ENCODE data around the gene BANF2. TPM values are rescaled to one million over a fixed set of nuclear protein-coding genes. Genes with fewer than 3 reads are reported as not detected.
"Not testable (repeated sequence)": the region's sequence is repeated elsewhere in the genome, so short reads cannot be mapped to it uniquely, and the experiment has no call there.

The BANF2 gene
- total and polyA plus RNA-seq, 12 donors: not detected

DNA sequence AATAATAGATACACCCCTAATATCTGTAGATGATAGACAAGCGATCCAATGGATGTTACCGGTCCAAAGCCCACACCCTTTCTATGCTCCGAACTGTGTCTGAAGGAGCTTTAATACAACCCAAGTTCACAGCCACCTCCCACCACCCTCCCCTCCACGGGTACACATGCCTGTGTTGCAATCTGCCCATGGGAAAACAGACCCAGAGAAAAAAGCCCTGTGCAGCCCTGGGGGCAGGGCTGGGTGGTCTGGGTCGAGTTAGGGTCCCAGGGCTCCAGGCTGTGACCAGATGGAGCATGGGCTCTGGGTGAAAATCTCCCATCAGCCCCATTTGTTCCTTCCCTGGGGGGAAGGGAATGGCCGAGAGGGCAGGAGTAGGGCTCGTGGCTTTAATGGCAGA is 65.8 kb downstream of the BANF2 start:
- no peak overlapping the region for H3K27ac ChIP-seq

DNA sequence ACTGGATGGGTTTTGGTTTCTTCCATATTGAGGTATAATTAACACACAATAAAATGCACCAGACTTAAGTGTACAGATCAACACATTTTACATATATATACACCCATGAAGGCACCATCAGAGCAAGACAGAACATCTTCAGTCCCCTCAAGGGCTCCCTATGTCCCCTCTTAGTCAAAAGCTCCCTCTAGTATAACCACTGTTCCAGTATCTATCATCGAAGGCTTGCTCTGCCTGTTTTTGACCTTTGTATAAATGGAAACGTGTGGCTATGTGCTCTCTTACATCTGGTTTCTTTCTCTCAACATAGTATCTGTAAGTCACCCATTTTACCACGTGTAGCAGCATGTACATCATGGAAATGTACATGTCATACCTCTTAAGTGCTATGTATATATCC is 66.5 kb downstream of the BANF2 start:
- 61 to 62% methylated on average over 3 of the region's 3 CpGs for whole genome bisulfite sequencing, 2 donors
- H3K9me3 ChIP-seq: no peaks in the 10 kb centered on the region
- no peak overlapping the region for H3K27ac ChIP-seq
- no peak for ATAC-seq
- no peak for DNase-seq
- no peaks in the 10 kb centered on the region for H3K27me3 ChIP-seq
- H3K4me3 ChIP-seq: no peak overlapping the region
- H3K4me1 ChIP-seq: no peaks in the 10 kb centered on the region
- intact Hi-C loops (cut with DNase I): no loop called here
- H3K36me3 ChIP-seq: no peaks in the 10 kb centered on the region
- TF ChIP-seq, protein P1, sequence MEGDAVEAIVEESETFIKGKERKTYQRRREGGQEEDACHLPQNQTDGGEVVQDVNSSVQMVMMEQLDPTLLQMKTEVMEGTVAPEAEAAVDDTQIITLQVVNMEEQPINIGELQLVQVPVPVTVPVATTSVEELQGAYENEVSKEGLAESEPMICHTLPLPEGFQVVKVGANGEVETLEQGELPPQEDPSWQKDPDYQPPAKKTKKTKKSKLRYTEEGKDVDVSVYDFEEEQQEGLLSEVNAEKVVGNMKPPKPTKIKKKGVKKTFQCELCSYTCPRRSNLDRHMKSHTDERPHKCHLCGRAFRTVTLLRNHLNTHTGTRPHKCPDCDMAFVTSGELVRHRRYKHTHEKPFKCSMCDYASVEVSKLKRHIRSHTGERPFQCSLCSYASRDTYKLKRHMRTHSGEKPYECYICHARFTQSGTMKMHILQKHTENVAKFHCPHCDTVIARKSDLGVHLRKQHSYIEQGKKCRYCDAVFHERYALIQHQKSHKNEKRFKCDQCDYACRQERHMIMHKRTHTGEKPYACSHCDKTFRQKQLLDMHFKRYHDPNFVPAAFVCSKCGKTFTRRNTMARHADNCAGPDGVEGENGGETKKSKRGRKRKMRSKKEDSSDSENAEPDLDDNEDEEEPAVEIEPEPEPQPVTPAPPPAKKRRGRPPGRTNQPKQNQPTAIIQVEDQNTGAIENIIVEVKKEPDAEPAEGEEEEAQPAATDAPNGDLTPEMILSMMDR (IDR thresholded peaks at IDR 0.05): no peak

More for the DNA sequence above, 65.8 kb downstream of the BANF2 start:
- WGBS, 2 donors: 83 to 86% methylated on average over 7 of the region's 7 CpGs
- Histone ChIP-seq H3K36me3 (no peaks in the 10 kb centered on the region), H3K4me1 (no peaks in the 10 kb centered on the region), H3K27me3 (no peaks in the 10 kb centered on the region), H3K4me3 (no peak overlapping the region), H3K9me3 (no peaks in the 10 kb centered on the region)
- ATAC-seq (peak in 1 of 8 donors; percentile 53), DNase-seq (no peak)
- intact Hi-C loops (cut with DNase I): no loop called here
- TF ChIP-seq, protein P1 (IDR thresholded peaks at IDR 0.05): no peak

DNA sequence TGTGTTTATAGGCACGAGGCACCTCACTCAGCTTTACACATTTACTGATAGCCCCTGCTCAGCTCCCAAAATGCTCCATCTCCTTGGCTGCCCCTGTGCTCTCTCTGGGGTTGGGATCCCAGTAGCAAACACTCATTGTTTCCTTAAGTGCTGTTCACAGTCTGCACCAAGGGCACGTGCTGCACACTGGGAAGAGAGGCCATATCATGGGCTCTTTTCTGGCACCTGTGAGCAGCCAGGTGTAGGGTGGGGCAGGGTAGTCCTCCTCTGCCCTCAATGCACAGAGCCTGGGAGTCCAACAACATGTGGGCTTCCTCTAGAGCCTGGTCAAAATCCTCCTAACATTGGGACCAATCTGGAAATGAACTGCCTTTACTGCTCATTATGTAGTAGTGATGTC is 67.9 kb downstream of the BANF2 start:
- H3K27me3 ChIP-seq: no peaks in the 10 kb centered on the region
- no peak for DNase-seq
- WGBS, 2 donors: 75 to 86% methylated on average over 2 of the region's 2 CpGs
- H3K36me3 ChIP-seq: no peaks in the 10 kb centered on the region
- TF ChIP-seq, protein P1 (IDR thresholded peaks at IDR 0.05): no peak
- no peak overlapping the region for H3K4me3 ChIP-seq
- no peaks in the 10 kb centered on the region for H3K4me1 ChIP-seq
- intact Hi-C loops (cut with DNase I): no loop called here
- no peak for ATAC-seq
- no peak overlapping the region for H3K27ac ChIP-seq
- no peaks in the 10 kb centered on the region for H3K9me3 ChIP-seq

DNA sequence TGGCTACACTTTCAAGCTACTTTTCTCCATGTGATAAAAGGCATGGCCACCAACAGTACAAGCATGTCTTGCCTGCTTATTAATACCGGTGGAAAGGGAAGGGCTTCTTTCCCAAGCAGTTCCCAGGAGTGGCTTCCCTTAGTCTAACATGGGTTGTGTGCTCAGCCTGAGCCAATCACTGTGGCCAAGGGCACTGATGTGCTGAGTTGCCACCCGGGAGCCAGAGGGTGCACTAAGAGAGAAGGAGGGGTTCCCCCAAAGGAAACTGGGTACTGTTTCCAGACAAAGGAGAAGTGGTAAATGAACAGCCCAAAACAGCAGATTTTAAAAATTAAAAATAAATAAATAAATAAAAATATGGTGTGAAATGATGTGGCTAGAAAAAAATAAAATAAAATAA is 68.5 kb downstream of the BANF2 start:
- Histone ChIP-seq H3K4me3 (no peak overlapping the region), H3K4me1 (no peaks in the 10 kb centered on the region), H3K9me3 (no peaks in the 10 kb centered on the region), H3K27me3 (no peaks in the 10 kb centered on the region), H3K36me3 (no peaks in the 10 kb centered on the region), H3K27ac (no peak overlapping the region)
- TF ChIP-seq, protein P1 (IDR thresholded peaks at IDR 0.05): no peak
- peak in 1 of 8 donors; percentile 39 for ATAC-seq
- 64 to 69% methylated on average over 2 of the region's 2 CpGs for WGBS, 2 donors
- no peak for DNase-seq
- intact Hi-C loops (cut with DNase I): no loop called here

DNA sequence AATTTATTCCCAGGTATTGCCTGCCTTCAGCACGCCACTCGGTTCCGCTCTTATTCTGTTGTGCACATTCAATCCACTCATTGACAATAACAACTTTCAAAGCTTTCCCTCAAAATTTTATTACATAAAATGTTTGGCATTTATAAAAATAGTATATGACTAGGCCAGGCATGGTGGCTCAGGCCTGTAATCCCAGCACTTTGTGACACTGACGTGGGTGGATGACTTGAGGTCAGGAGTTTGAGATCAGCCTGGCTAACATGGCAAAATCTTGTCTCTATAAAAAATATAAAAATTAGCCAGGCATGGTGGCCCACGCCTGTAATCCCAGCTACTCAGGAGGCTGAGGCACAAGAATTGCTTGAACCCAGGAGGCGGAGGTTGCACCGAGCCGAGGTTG is 70.0 kb downstream of the BANF2 start:
- DNase-seq; H3K36me3 ChIP-seq; H3K4me3 ChIP-seq; H3K9me3 ChIP-seq; H3K27ac ChIP-seq; intact Hi-C loops (cut with DNase I); H3K27me3 ChIP-seq; H3K4me1 ChIP-seq; ATAC-seq: not testable (repeated sequence)
- WGBS, 2 donors: 93 to 95% methylated on average over 8 of the region's 8 CpGs
